ENCODE measurements around the gene ITGAE.
"Not testable (repeated sequence)": the region's sequence is repeated elsewhere in the genome, so short reads cannot be mapped to it uniquely, and the experiment has no call there.

The ITGAE gene

GRCh38 chr17:3800362-3801271 is at the start of gene ITGAE:
Gene ITGAE (minus strand): TSS chr17:3801188. CDS start chr17:3801144, 44 bp downstream.
- no peak for DNase-seq

- no peak for DNase-seq
Measured at GRCh38 chr17:3848229-3848835, 47.3 kb upstream of the ITGAE start.

- DNase-seq, result no peak
Measured at GRCh38 chr17:3847165-3847670, 46.2 kb upstream of the ITGAE start.

GRCh38 chr17:3846437-3847164 is 45.6 kb upstream of the ITGAE start:
- DNase-seq, result no peak

- DNase-seq, result peak; percentile 51
Measured at GRCh38 chr17:3845621-3846436, 44.8 kb upstream of the ITGAE start, which contains the start of gene NCBP3. Gene NCBP3 (minus strand): TSS chr17:3846246. CDS start chr17:3846223, 23 bp downstream.

GRCh38 chr17:3845291-3845620 is 44.3 kb upstream of the ITGAE start:
- DNase-seq, result no peak

- DNase-seq, result not testable (repeated sequence)
Measured at GRCh38 chr17:3844556-3844955, 43.6 kb upstream of the ITGAE start.

GRCh38 chr17:3843935-3844516 is 43.0 kb upstream of the ITGAE start:
- no peak for DNase-seq

- no peak for DNase-seq
Measured at GRCh38 chr17:3838206-3838605, 37.2 kb upstream of the ITGAE start.

- DNase-seq, result no peak
Measured at GRCh38 chr17:3836551-3836950, 35.6 kb upstream of the ITGAE start.

GRCh38 chr17:3835410-3836229 is 34.6 kb upstream of the ITGAE start:
- no peak for DNase-seq

- no peak for DNase-seq
Measured at GRCh38 chr17:3834811-3835210, 33.8 kb upstream of the ITGAE start.

GRCh38 chr17:3828852-3829232 is 27.9 kb upstream of the ITGAE start:
- no peak for DNase-seq

- DNase-seq, result no peak
Measured at GRCh38 chr17:3828151-3828851, 27.3 kb upstream of the ITGAE start.

- DNase-seq, result peak; percentile 14
Measured at GRCh38 chr17:3827124-3827773, 26.3 kb upstream of the ITGAE start.

GRCh38 chr17:3826191-3826590 is 25.2 kb upstream of the ITGAE start:
- no peak for DNase-seq

GRCh38 chr17:3821101-3821500 is 20.1 kb upstream of the ITGAE start:
- no peak for DNase-seq

GRCh38 chr17:3818786-3819185 is 17.8 kb upstream of the ITGAE start:
- no peak for DNase-seq

GRCh38 chr17:3817851-3818605 is 17.0 kb upstream of the ITGAE start:
- DNase-seq, result no peak

Measured in DMS 273 treated with DMSO at 0.1 percent for 48 hours (cell line).